SU-DHL-6 (cell line): ENCODE measurements around the gene DAZAP2.

Source experiments
- CTCF ChIP-seq: fragments of 200-600 bp; sonication (generic); IDR thresholded peaks from one replicate; pipeline ENCODE4 v1.5.1; 2017; ENCODE audit warnings: antibody characterized with exemption, mild to moderate bottlenecking, low read length, moderate library complexity; ENCODE audit not compliant: insufficient read depth, poor library complexity, severe bottlenecking
- EZH2phosphoT487 ChIP-seq: fragments of 200-600 bp; sonication (generic), shearing (Covaris generic); conservative IDR thresholded peaks from 2 replicates; pipeline ENCODE4 v1.6.1; 2018; ENCODE audit warnings: mild to moderate bottlenecking, antibody characterized with exemption, low read length, moderate library complexity, mixed read lengths

GRCh38 chr12:51205350-51205749 is 33.3 kb upstream of the DAZAP2 start:
- TF ChIP-seq CTCF (no peak), EZH2phosphoT487 (no peak)
